ENCODE results near the gene RANBP1. TPM values are rescaled to one million over a fixed set of nuclear protein-coding genes. Genes with fewer than 3 reads are reported as not detected.

Gene RANBP1
- total RNA-seq, 1 donor from 2014 or later = 62.6 TPM

DNA sequence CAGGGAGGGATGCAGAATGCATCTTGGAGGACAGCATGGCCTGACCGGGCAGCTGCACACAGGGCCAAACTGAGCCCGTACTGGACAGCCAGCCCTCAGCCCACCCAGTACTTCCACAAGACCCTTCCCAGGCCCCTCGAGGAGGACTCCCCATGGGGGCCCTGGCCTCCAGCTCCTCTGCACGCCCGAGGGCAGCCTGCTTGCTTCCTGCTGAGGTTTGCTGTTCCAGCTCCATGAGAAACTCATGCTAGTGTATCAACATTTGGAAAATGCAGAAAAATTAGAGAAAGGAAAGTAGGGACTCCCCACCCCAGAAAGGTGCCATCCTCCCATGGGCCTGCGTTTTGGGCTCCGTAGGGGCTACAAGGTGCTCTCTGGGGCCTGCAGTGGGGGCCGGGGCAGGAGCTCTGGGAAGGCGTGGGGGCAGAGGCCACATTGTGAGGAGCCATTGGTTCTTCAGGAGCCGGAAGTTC, 56.3 kb downstream of the RANBP1 start:
- no peak for DNase-seq (ENCODE audit: low spot score)

DNA sequence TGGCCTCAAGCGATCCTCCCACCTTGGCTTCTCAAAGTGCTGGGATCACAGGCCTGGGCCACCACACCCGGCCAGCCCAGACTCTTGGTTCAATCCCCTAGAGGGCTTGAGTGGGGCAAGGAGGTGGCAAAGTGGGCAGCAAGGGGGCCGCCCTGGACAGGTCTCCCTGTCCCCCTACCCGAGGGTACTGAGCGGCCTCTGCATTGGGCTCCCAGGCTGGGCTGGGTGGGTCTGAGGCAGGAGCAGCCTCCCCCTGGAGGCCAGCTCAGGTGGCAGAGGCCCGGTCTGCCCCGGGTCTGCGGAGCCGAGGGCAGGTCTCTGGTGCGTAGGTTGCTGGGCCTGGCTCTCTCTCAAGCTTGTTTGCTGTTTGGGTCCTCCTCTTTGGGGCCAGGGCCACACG, 57.3 kb downstream of the RANBP1 start:
- no peak for DNase-seq (ENCODE audit: low spot score)

GRCh38 chr22:20173772-20174171, 57.9 kb downstream of the RANBP1 start:
- DNase-seq (ENCODE audit: low spot score) = no peak

DNA sequence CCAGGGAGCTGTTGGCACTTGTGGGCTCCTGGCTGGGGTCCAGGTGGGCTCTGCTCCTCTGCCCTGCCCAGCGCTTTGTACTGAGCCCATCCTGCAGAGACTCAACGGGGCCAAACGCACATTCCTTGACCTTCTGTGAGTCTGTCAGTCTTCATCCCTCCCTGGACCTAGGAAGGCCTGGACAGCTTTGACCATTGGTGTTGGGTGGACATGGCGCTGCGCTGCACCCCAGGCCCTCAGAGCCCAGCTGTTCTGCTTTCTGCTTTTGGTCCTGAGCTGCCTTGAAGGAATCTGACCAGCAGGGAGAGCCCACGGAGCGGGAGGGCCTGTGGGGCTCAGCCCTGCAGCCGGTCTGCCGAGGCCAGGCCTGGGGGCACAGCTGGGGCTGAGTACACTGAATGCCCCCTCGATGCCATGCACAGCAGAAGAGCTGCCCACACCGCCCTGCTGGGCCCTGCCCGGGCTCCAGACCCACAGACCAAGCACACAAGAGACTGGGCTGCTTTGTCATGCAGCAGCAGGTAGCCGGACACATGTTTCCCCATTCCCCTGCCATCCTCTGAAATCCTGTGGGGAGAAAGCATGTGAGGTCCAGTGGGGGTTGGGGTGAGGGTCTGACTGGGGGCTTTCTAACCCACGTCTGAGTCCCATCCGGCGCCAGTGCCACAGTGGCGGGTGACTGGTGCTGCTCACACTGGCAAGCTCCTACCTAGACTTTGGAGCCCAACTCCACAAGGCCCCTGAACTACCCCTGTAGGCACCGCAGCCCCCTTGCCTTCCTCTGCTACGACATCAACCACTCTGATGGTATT, 59.1 kb downstream of the RANBP1 start:
- no peak for DNase-seq (ENCODE audit: low spot score)

DNA sequence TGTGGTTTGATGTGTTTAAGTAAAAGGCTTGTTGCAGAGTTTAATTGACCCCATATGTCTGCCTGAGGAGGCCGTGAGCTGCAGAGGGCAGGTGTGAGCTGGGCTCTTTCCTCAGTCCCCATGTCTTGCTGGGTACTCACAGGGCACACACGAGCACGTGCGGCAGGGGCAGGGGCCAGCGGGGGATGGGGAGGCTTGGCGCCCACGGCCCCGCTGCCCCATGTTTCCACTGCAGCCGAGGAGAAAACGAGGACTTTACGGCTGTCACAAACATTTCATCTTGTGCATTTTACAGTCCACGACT, 59.6 kb downstream of the RANBP1 start:
- no peak for DNase-seq (ENCODE audit: low spot score)

DNA sequence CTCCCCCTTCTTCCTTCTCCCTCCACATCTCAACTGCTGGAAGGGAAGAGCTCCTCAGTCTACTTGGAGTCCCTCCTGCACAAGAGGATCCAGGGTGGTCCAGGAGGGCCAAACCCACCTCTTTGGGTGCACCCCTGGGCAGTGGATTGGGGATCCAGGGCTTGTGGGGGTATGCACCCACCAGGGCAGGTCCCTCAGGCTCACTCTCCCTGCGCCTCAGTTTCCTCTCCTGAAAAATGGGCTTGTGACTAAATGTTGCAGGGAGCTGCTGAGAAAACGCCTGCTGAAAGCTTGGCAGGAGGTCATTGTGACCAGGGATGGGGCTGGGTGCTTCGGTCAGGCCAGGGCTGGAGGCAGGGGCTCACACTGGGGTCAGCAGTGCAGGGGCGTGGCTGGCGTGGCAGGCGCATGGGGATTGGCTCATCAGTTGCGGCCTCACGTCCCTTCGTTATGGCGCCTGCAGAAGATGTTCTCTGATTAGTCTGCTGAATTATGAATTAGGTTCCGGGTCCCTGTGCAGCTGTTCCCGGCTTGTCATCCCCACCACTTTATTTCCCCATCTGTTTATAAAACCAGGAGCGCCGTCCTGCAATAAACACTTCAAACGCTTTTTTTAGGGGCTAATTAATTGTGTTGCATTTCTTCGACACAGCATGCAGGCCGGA, 60.6 kb downstream of the RANBP1 start:
- DNase-seq (ENCODE audit: low spot score) = no peak

Other genes starting within 250 kb of the RANBP1 start
- gene COMT, start 174.3 kb upstream of the RANBP1 start, total RNA-seq = 214 TPM
- 26.9 TPM for gene TXNRD2, start 174.3 kb upstream of the RANBP1 start, total RNA-seq
- 44.3 TPM for gene ARVCF, start 99.3 kb upstream of the RANBP1 start, total RNA-seq
- gene TANGO2, start 95.0 kb upstream of the RANBP1 start, total RNA-seq = 39.4 TPM
- gene DGCR8, start 35.9 kb upstream of the RANBP1 start, total RNA-seq = 38.2 TPM
- 67.1 TPM for gene TRMT2A, start 1.1 kb downstream of the RANBP1 start, total RNA-seq
- gene ZDHHC8, start 15.7 kb downstream of the RANBP1 start, total RNA-seq = 64.8 TPM
- gene CCDC188, start 35.0 kb downstream of the RANBP1 start, total RNA-seq = 0.83 TPM
- gene RTN4R, start 152.2 kb downstream of the RANBP1 start, total RNA-seq = 2.0 TPM
- 39.5 TPM for gene DGCR6L, start 204.0 kb downstream of the RANBP1 start, total RNA-seq

All from mucosa of gallbladder (tissue), 1 donor.